HepG2 (cell line): ENCODE data around the gene FHIT. TPM values are rescaled to one million over a fixed set of nuclear protein-coding genes. Genes with fewer than 3 reads are reported as not detected.

Experiments
- ATAC-seq: fragments of 200-7000 bp; cut with Tn5 transposase; 3 replicates; pipeline ENCODE4 v1.9.1; 2020; ENCODE audit warnings: mild to moderate bottlenecking, moderate library complexity
- BruUV-seq: library from RNA; stranded (reverse); fragments of 400-500 nt; replicated peaks from 2 replicates; lab custom pipeline; 2021; lab: Mats Ljungman, UMichigan
- CTCF ChIA-PET: fragments of 300-600 bp; formaldehyde crosslinking; extraction: SDS; loops from one replicate; lab custom pipeline; 2021; ENCODE audit warnings: low total read pairs, inconsistent platforms, low intra/inter-chr PET ratio; lab: Yijun Ruan, JAX
- POLR2A ChIA-PET: fragments of 350-600 bp; sonication (Branson Sonifier 250); formaldehyde crosslinking; loops from one replicate; lab custom pipeline; 2020; ENCODE audit warnings: antibody characterized with exemption, inconsistent platforms; lab: Yijun Ruan, JAX
- DNase-seq: peaks from one replicate; pipeline ENCODE4 v3.0.0-alpha.2; 2015; ENCODE audit warnings: low spot score
- FAIRE-seq: peaks from 3 replicates; lab custom pipeline; 2011; peaks lifted over from hg19 to GRCh38; lab: Jason Lieb, UNC
- H2AFZ ChIP-seq: one replicate; pipeline ENCODE4 v1.6.1; 2011; ENCODE audit warnings: low read length, inconsistent platforms
- H3K27ac ChIP-seq: fragments of 300-600 bp; 3 replicates; pipeline ENCODE4 v1.8.0; 2011; ENCODE audit warnings: mixed run types, mild to moderate bottlenecking, mixed read lengths, low read length, inconsistent platforms; ENCODE audit not compliant: insufficient read depth; ENCODE audit errors: extremely low read length
- H3K27me3 ChIP-seq, 2 experiments: fragments of 200-600 bp in 1 of 2; 2 replicates in 1 of 2; 3 replicates in 1 of 2; pipeline versions ENCODE4 v1.6.0 to v1.8.0; 2011; ENCODE audit warnings: low read length in 2 of 2, mild to moderate bottlenecking in 2 of 2, moderate library complexity in 2 of 2, inconsistent platforms in 1 of 2; ENCODE audit not compliant: insufficient read depth in 2 of 2, control insufficient read depth in 1 of 2
- H3K36me3 ChIP-seq, 2 experiments: fragments of 200-600 bp in 1 of 2; replicated peaks in 1 of 2; 2 replicates in 1 of 2; 3 replicates in 1 of 2; pipeline versions ENCODE4 v1.5.1 to v1.8.0; 2011; ENCODE audit warnings: low read length in 2 of 2, inconsistent platforms in 1 of 2; ENCODE audit not compliant: insufficient read depth in 2 of 2, control insufficient read depth in 1 of 2
- H3K4me1 ChIP-seq: 2 replicates; pipeline ENCODE4 v1.5.1; 2012; ENCODE audit warnings: low read length, inconsistent platforms; ENCODE audit not compliant: insufficient read depth
- H3K4me2 ChIP-seq: 2 replicates; pipeline ENCODE4 v1.6.0; 2011; ENCODE audit warnings: low read depth, low read length, inconsistent platforms
- H3K4me3 ChIP-seq, 3 experiments: fragments of 200-600 bp in 1 of 3; sonication (generic), shearing (Covaris generic) in 1 of 3; replicated peaks in 1 of 3; 2 replicates each; pipeline ENCODE4 v1.5.1; 2011 to 2016; ENCODE audit warnings: low read length in 3 of 3, inconsistent platforms in 2 of 3, low read depth in 2 of 3, mild to moderate bottlenecking in 2 of 3, control low read depth in 1 of 3, mixed read lengths in 1 of 3; ENCODE audit not compliant: insufficient read depth in 1 of 3
- H3K79me2 ChIP-seq: one replicate; pipeline ENCODE4 v1.6.1; 2011; ENCODE audit warnings: low read length, inconsistent platforms; ENCODE audit not compliant: insufficient read depth
- H3K9ac ChIP-seq: 2 replicates; pipeline ENCODE4 v1.6.0; 2011; ENCODE audit warnings: mild to moderate bottlenecking, low read depth, low read length, inconsistent platforms; ENCODE audit not compliant: insufficient read depth
- H3K9me3 ChIP-seq: 2 replicates; pipeline ENCODE4 v1.5.1; 2012; ENCODE audit warnings: mild to moderate bottlenecking, low read length
- H4K20me1 ChIP-seq: 2 replicates; pipeline ENCODE4 v1.6.0; 2011; ENCODE audit warnings: inconsistent platforms, mild to moderate bottlenecking, low read length, moderate library complexity; ENCODE audit not compliant: insufficient read depth
- CENPT ChIP-seq: sonication (generic); formaldehyde crosslinking; IDR thresholded peaks from 2 replicates; pipeline ENCODE4 v1.8.0; 2022; ENCODE audit warnings: low read depth, mild to moderate bottlenecking, moderate library complexity, missing genetic modification reagents
- GATA4 ChIP-seq: sonication (generic); IDR thresholded peaks from 2 replicates; pipeline ENCODE4 v1.6.1; 2016; ENCODE audit warnings: antibody characterized with exemption, low read depth, borderline replicate concordance
- GMEB2 ChIP-seq: IDR thresholded peaks from 2 replicates; pipeline ENCODE4 v1.6.1; 2016; ENCODE audit warnings: missing biosample characterization, missing genetic modification reagents, low read depth
- KDM5A ChIP-seq: fragments of 200-600 bp; sonication (generic); IDR thresholded peaks from 2 replicates; pipeline ENCODE4 v1.7.0; 2018; ENCODE audit warnings: antibody characterized with exemption, mild to moderate bottlenecking, low read length, borderline replicate concordance
- PCBP2 ChIP-seq: fragments of 200-400 bp; formaldehyde crosslinking; optimal IDR thresholded peaks from 2 replicates; pipeline ENCODE3; 2018; ENCODE audit warnings: low read length, low read depth; ENCODE audit not compliant: poor library complexity, severe bottlenecking
- SAFB2 ChIP-seq: sonication (generic); formaldehyde crosslinking; IDR thresholded peaks from 2 replicates; pipeline ENCODE4 v1.5.1; 2020; ENCODE audit warnings: missing genetic modification reagents, low read depth, mild to moderate bottlenecking, borderline replicate concordance
- ZBTB20 ChIP-seq: sonication (generic); formaldehyde crosslinking; IDR thresholded peaks from 2 replicates; pipeline ENCODE4 v1.8.1; 2023; ENCODE audit warnings: missing genetic modification reagents, low read depth, mild to moderate bottlenecking, borderline replicate concordance
- ZBTB3 ChIP-seq: sonication (generic); formaldehyde crosslinking; IDR thresholded peaks from 2 replicates; pipeline ENCODE4 v1.4.0; 2020; ENCODE audit warnings: low read depth, mild to moderate bottlenecking, moderate library complexity, missing genetic modification reagents, borderline replicate concordance
- ZNF280B ChIP-seq: sonication (generic); formaldehyde crosslinking; IDR thresholded peaks from 2 replicates; pipeline ENCODE4 v1.5.0; 2020; ENCODE audit warnings: missing genetic modification reagents, mild to moderate bottlenecking, borderline replicate concordance
- ZNF816 ChIP-seq: sonication (generic); formaldehyde crosslinking; IDR thresholded peaks from 2 replicates; pipeline ENCODE4 v1.8.0; 2022; ENCODE audit warnings: missing genetic modification reagents, mild to moderate bottlenecking, borderline replicate concordance
- WGBS: methylation state at CpG from one replicate; pipeline ENCODE4 v1.1.6; 2017; ENCODE audit warnings: low lambda C conversion rate; 5-methylcytosine and 5-hydroxymethylcytosine counted together
- in situ Hi-C: cut with HindIII; loops from 2 replicates; pipeline ENCODE4 v1.10.0; 2017; ENCODE audit warnings: low pct_unique_long_range_greater_than_20kb; ENCODE audit not compliant: extremely low pct_ligation_motif_present
- intact Hi-C: fragments of 100-400 bp; cut with micrococcal nuclease; formaldehyde crosslinking; loops from one replicate; pipeline ENCODE4 v1.10.0; 2022; ENCODE audit not compliant: unreplicated experiment
- polyA plus RNA-seq, 8 experiments: library from polyadenylated mRNA; depleted of rRNA in 3 of 8; stranded (reverse) in 7 of 8; unstranded in 1 of 8; fragments of >200 nt; fragmentation: Illumina TruSeq in 4 of 8; extraction: Trizol in 4 of 8; gene quantifications; 2 replicates each; pipeline versions ENCODE4 v1.2.1 to v1.2.3, GENCODE V29; 2011 to 2016; ENCODE audit warnings: low read depth in 4 of 8, missing spikeins in 1 of 8, mixed read lengths in 1 of 8; ENCODE audit not compliant: insufficient read depth in 1 of 8
- total RNA-seq, 5 experiments: library from RNA; depleted of rRNA; stranded (reverse); fragments of >200 nt; fragmentation: Illumina TruSeq; extraction: Trizol; gene quantifications; 2 replicates each; pipeline ENCODE4 v1.2.3, GENCODE V29; 2016; ENCODE audit warnings: low read depth in 1 of 5

FHIT gene
- total and polyA plus RNA-seq, 2 of the 13 experiments (the other 11 are each of a cell fraction or from before 2014, with no cell fraction given): 4.0 to 4.6 TPM

- no peak for ATAC-seq
- Histone ChIP-seq H3K4me2 (no peak overlapping the region), H3K9ac (no peak overlapping the region), H4K20me1 (no peaks in the 10 kb centered on the region), H3K27me3 (no peaks in the 10 kb centered on the region), H2AFZ (no peak overlapping the region), H3K4me1 (0 out of 2 replicates have a peak, but pooled peaks cover 6% of the 10 kb centered on the region), H3K36me3 (no peaks in the 10 kb centered on the region), H3K9me3 (no peaks in the 10 kb centered on the region), H3K4me3 (no peak overlapping the region), H3K79me2 (no peaks in the 10 kb centered on the region), H3K27ac (no peak overlapping the region)
- in situ Hi-C loops (no loop called here), intact Hi-C loops (no loop called here)
- no TSS peak for BruUV-seq
- POLR2A ChIA-PET: no interaction called here
- TF ChIP-seq KDM5A: no peak
- TF ChIP-seq CENPT (CRISPR knock-in tag): no peak
- TF ChIP-seq GMEB2 (CRISPR knock-in tag): no peak
- TF ChIP-seq PCBP2: no peak
- no peak for TF ChIP-seq ZNF816 (CRISPR knock-in tag)
- no peak for TF ChIP-seq GATA4
- TF ChIP-seq SAFB2 (CRISPR knock-in tag): no peak
- TF ChIP-seq ZBTB3 (CRISPR knock-in tag): no peak
- no peak for TF ChIP-seq ZNF280B (CRISPR knock-in tag)
- no peak for TF ChIP-seq ZBTB20 (CRISPR knock-in tag)
- FAIRE-seq: no peak
- CTCF ChIA-PET: no interaction called here
- 74% methylated on average over 2 of the region's 2 CpGs for WGBS
- no peak for DNase-seq
Measured at GRCh38 chr3:61093364-61093763, 157.9 kb downstream of the FHIT start.
